Measurements from ENCODE around the gene VPS54.
"Not testable (repeated sequence)": the region's sequence is repeated elsewhere in the genome, so short reads cannot be mapped to it uniquely, and the experiment has no call there.

The VPS54 gene

GRCh38 chr2:63962186-63962585 is 57.0 kb downstream of the VPS54 start:
- Histone ChIP-seq H3K4me2 (ENCODE audit: low read length) (no peak overlapping the region), H3K4me1 (no peaks in the 10 kb centered on the region), H3K9me3 (ENCODE audit: control insufficient read depth, low read length) (no peaks in the 10 kb centered on the region), H3K36me3 (ENCODE audit: control insufficient read depth, insufficient read depth, low read length) (no peaks in the 10 kb centered on the region), H3K27me3 (ENCODE audit: control insufficient read depth, insufficient read depth, low read length) (no peaks in the 10 kb centered on the region), H3K9ac (no peak overlapping the region), H2AFZ (no peak overlapping the region), H3K4me3 (ENCODE audit: low read depth, low read length) (no peak overlapping the region), H3K27ac (no peak overlapping the region), H3K79me2 (no peaks in the 10 kb centered on the region)
- no peak for TF ChIP-seq CTCF (IDR thresholded peaks at IDR 0.05)

GRCh38 chr2:63950414-63950813 is 68.8 kb downstream of the VPS54 start:
- Histone ChIP-seq H3K36me3 (ENCODE audit: control insufficient read depth, insufficient read depth, low read length) (no peaks in the 10 kb centered on the region), H3K9ac (no peak overlapping the region), H3K4me1 (no peaks in the 10 kb centered on the region), H3K27me3 (ENCODE audit: control insufficient read depth, insufficient read depth, low read length) (no peaks in the 10 kb centered on the region), H3K4me3 (ENCODE audit: low read depth, low read length) (no peak overlapping the region), H2AFZ (no peak overlapping the region), H3K79me2 (no peaks in the 10 kb centered on the region), H3K9me3 (ENCODE audit: control insufficient read depth, low read length) (no peaks in the 10 kb centered on the region), H3K4me2 (ENCODE audit: low read length) (no peak overlapping the region), H3K27ac (no peak overlapping the region)
- no peak for TF ChIP-seq CTCF (IDR thresholded peaks at IDR 0.05)

GRCh38 chr2:63942788-63943187 is 76.4 kb downstream of the VPS54 start:
- no peak for TF ChIP-seq CTCF (IDR thresholded peaks at IDR 0.05)
- no peak overlapping the region for H3K27ac ChIP-seq
- H3K9me3 ChIP-seq (ENCODE audit: control insufficient read depth, low read length), result no peaks in the 10 kb centered on the region
- no peaks in the 10 kb centered on the region for H3K4me1 ChIP-seq
- no peaks in the 10 kb centered on the region for H3K79me2 ChIP-seq
- no peak overlapping the region for H3K9ac ChIP-seq
- H3K27me3 ChIP-seq (ENCODE audit: control insufficient read depth, insufficient read depth, low read length), result no peaks in the 10 kb centered on the region
- H2AFZ ChIP-seq, result no peak overlapping the region
- H3K4me2 ChIP-seq (ENCODE audit: low read length), result no peak overlapping the region
- H3K4me3 ChIP-seq (ENCODE audit: low read depth, low read length), result no peak overlapping the region
- H3K36me3 ChIP-seq (ENCODE audit: control insufficient read depth, insufficient read depth, low read length), result no peaks in the 10 kb centered on the region

GRCh38 chr2:63932104-63932503 is 87.1 kb downstream of the VPS54 start:
- H3K4me3 ChIP-seq (ENCODE audit: low read depth, low read length), result not testable (repeated sequence)

GRCh38 chr2:63926815-63927214 is 92.4 kb downstream of the VPS54 start:
- no peaks in the 10 kb centered on the region for H3K4me1 ChIP-seq
- peaks cover 7% of the 10 kb centered on the region for H3K79me2 ChIP-seq
- H3K27me3 ChIP-seq (ENCODE audit: control insufficient read depth, insufficient read depth, low read length), result no peaks in the 10 kb centered on the region
- H3K4me3 ChIP-seq (ENCODE audit: low read depth, low read length), result no peak overlapping the region
- no peak for TF ChIP-seq CTCF (IDR thresholded peaks at IDR 0.05)
- no peaks in the 10 kb centered on the region for H3K9me3 ChIP-seq (ENCODE audit: control insufficient read depth, low read length)
- no peak overlapping the region for H3K4me2 ChIP-seq (ENCODE audit: low read length)
- no peak overlapping the region for H2AFZ ChIP-seq
- H3K36me3 ChIP-seq (ENCODE audit: control insufficient read depth, insufficient read depth, low read length), result no peaks in the 10 kb centered on the region
- H3K9ac ChIP-seq, result no peak overlapping the region
- H3K27ac ChIP-seq, result no peak overlapping the region

More at GRCh38 chr2:63932104-63932503, 87.1 kb downstream of the VPS54 start:
- H3K36me3 ChIP-seq (ENCODE audit: control insufficient read depth, insufficient read depth, low read length); H3K9me3 ChIP-seq (ENCODE audit: control insufficient read depth, low read length); H3K4me1 ChIP-seq; H3K79me2 ChIP-seq; H3K4me2 ChIP-seq (ENCODE audit: low read length); H3K27ac ChIP-seq; H3K27me3 ChIP-seq (ENCODE audit: control insufficient read depth, insufficient read depth, low read length); H3K9ac ChIP-seq; H2AFZ ChIP-seq: not testable (repeated sequence)

Data from parathyroid adenoma (tissue), 2 donors.